ENCODE results near the gene RGS6. TPM values are rescaled to one million over a fixed set of nuclear protein-coding genes. Genes with fewer than 3 reads are reported as not detected.

RGS6 gene
- total RNA-seq, 2 donors from 2014 or later = 3.2 TPM; not detected in 1

DNA sequence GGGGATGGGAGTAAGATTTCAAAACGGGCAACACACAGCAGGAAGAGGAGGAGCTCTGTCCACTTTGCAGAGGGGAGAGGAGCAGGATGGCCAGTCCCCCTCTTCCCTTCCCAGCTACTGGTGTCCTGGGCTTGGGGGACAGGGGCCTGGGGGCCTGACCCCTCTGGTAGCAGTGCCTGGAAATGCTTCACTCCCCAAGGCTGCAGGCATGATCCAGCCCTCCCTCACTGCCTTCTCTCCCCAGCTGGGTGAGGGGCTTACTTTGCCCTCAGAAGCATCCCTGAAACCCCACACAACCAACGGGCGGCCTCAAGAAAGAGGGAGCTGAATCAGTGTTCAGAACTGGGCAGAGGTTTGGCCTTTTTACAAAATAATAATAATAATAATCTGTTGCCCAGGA, 682.1 kb downstream of the RGS6 start:
- H3K27ac ChIP-seq = no peak overlapping the region
- H3K4me1 ChIP-seq (replicated peaks) = no peaks in the 10 kb centered on the region
- H3K9me3 ChIP-seq = no peaks in the 10 kb centered on the region
- intact Hi-C loops (cut with DNase I) = no loop called here
- H3K36me3 ChIP-seq = no peaks in the 10 kb centered on the region
- 76% methylated on average over 3 of the region's 3 CpGs for WGBS
- no peak for DNase-seq (ENCODE audit: low spot score)
- no peak overlapping the region for H3K4me3 ChIP-seq
- H3K27me3 ChIP-seq (replicated peaks; ENCODE audit: insufficient read depth) = no peaks in the 10 kb centered on the region
- TF ChIP-seq, protein P1, sequence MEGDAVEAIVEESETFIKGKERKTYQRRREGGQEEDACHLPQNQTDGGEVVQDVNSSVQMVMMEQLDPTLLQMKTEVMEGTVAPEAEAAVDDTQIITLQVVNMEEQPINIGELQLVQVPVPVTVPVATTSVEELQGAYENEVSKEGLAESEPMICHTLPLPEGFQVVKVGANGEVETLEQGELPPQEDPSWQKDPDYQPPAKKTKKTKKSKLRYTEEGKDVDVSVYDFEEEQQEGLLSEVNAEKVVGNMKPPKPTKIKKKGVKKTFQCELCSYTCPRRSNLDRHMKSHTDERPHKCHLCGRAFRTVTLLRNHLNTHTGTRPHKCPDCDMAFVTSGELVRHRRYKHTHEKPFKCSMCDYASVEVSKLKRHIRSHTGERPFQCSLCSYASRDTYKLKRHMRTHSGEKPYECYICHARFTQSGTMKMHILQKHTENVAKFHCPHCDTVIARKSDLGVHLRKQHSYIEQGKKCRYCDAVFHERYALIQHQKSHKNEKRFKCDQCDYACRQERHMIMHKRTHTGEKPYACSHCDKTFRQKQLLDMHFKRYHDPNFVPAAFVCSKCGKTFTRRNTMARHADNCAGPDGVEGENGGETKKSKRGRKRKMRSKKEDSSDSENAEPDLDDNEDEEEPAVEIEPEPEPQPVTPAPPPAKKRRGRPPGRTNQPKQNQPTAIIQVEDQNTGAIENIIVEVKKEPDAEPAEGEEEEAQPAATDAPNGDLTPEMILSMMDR (IDR thresholded peaks at IDR 0.05) = no peak
- TF ChIP-seq POLR2AphosphoS5 (IDR thresholded peaks at IDR 0.05) (no peak), POLR2A (IDR thresholded peaks at IDR 0.05) (no peak)

DNA sequence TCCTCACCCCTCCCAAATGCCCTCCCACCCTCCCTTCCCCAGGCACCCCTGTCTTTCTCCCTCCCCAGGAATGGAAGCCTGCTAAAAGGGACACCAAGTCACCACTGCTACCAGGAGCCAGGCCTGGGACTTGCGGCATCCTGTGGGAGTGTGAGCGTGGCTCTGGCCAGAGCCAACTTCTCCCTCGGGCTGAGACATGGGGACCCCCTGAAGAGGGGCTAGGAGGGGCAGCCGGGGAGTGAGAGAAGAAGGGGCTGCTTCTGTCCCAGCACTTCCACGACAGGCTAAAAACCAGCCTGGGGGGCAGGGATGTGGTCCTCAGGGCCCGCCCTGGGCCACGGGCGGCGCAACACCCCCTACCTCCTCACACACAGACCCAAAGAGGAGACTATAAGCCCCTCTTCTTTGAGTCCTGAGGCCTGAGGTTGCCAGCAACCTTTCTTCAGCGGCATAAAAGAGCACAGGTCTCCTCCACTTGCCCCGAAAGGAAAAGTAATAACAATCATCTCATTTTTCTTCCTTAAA, 682.7 kb downstream of the RGS6 start:
- WGBS = 70% methylated on average over 11 of the region's 11 CpGs

DNA sequence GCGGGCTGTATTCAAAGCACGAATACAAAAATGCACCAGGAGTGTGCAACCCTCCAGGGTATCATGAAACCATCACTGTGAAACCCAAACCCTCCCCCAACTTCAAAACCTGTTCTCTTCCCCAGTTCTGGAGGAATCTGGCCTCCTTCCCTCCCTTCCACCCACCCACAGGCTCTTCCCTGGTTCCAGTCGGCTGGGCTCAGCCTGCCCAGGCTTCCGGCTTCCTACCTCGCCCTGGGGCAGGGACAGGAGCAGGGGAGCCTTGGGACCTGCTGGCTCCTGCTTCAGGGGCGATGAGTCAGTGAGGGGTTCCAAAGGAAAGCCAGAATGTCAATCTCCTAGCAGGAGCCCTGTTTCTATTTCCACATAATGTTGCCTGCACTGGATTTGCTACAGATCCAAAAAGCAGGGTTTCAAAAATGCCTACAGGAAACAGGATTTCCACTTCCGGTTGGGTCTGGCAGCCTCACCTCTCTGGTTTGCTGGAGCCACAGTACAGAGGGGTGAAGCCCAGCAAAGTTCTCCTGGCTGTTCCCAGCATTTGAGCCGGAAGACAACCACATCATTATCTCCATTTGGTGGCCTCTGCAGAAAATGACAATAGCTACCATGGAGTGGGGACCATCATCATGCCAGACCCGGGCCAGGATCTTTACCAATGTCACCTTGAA, 683.4 kb downstream of the RGS6 start:
- DNase-seq (ENCODE audit: low spot score) = no peak
- Histone ChIP-seq H3K27me3 (replicated peaks; ENCODE audit: insufficient read depth) (no peaks in the 10 kb centered on the region), H3K27ac (no peak overlapping the region), H3K4me1 (replicated peaks) (no peaks in the 10 kb centered on the region), H3K9me3 (no peaks in the 10 kb centered on the region), H3K36me3 (no peaks in the 10 kb centered on the region), H3K4me3 (no peak overlapping the region)
- intact Hi-C loops (cut with DNase I) = no loop called here
- WGBS = 49% methylated on average over 9 of the region's 9 CpGs
- TF ChIP-seq, protein P1 (IDR thresholded peaks at IDR 0.05) = no peak
- TF ChIP-seq POLR2AphosphoS5 (IDR thresholded peaks at IDR 0.05) (no peak), POLR2A (IDR thresholded peaks at IDR 0.05) (no peak)

More for the DNA sequence above, 682.7 kb downstream of the RGS6 start:
- DNase-seq (ENCODE audit: low spot score) = no peak
- H3K36me3 ChIP-seq = no peaks in the 10 kb centered on the region
- TF ChIP-seq POLR2AphosphoS5 (IDR thresholded peaks at IDR 0.05) (no peak), POLR2A (IDR thresholded peaks at IDR 0.05) (no peak)
- TF ChIP-seq, protein P1 (IDR thresholded peaks at IDR 0.05) = no peak
- no peak overlapping the region for H3K4me3 ChIP-seq
- no peaks in the 10 kb centered on the region for H3K9me3 ChIP-seq
- no peaks in the 10 kb centered on the region for H3K27me3 ChIP-seq (replicated peaks; ENCODE audit: insufficient read depth)
- H3K4me1 ChIP-seq (replicated peaks) = no peaks in the 10 kb centered on the region
- H3K27ac ChIP-seq = no peak overlapping the region
- intact Hi-C loops (cut with DNase I) = no loop called here

Small RNA genes lying within 50 kb of the gene (microRNA-seq; reads per million reads assigned to microRNA genes)
- gene MIR7843 = not detected

Small RNA genes lying within 50 kb of the gene (small RNA-seq; reads per million reads assigned to genes)
- gene MIR7843 = 0 reads per million in 2 donors
- 0 reads per million in 2 donors for gene RF00019
